ENCODE results near the gene CEMIP.

CEMIP gene

DNA sequence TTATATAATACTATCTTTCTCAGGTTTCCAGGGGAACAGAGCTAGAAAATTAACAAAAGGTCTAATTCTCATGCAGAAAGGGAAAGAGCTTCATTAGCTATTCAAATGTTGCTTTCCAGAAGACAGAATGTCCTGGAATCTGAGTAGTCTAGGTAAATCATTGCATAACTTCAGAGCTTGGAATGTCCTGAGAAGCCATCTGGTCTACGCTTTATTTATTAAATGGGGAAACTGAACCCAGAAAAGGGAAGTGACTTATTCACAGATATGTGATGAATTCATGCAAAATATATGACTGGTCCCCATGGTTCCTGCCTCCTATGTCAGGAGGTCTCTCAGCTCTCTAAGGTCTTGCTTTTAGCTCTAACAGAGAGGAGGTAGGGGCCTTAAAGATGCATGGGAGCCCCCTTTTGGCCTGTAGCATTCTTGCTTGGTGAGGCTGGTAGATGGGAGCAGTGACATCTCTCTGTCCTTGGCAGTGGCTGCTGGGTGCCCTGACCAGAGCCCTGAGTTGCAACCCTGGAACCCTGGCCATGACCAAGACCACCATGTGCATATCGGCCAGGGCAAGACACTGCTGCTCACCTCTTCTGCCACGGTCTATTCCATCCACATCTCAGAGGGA, 99.2 kb downstream of the CEMIP start:
- H3K4me3 ChIP-seq (replicated peaks; ENCODE audit: low read depth, low read length), result no peak overlapping the region
- DNase-seq (ENCODE audit: low read depth), result peak; percentile 49
- TF ChIP-seq, protein P1, sequence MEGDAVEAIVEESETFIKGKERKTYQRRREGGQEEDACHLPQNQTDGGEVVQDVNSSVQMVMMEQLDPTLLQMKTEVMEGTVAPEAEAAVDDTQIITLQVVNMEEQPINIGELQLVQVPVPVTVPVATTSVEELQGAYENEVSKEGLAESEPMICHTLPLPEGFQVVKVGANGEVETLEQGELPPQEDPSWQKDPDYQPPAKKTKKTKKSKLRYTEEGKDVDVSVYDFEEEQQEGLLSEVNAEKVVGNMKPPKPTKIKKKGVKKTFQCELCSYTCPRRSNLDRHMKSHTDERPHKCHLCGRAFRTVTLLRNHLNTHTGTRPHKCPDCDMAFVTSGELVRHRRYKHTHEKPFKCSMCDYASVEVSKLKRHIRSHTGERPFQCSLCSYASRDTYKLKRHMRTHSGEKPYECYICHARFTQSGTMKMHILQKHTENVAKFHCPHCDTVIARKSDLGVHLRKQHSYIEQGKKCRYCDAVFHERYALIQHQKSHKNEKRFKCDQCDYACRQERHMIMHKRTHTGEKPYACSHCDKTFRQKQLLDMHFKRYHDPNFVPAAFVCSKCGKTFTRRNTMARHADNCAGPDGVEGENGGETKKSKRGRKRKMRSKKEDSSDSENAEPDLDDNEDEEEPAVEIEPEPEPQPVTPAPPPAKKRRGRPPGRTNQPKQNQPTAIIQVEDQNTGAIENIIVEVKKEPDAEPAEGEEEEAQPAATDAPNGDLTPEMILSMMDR (IDR thresholded peaks at IDR 0.05; ENCODE audit: low read length, missing control alignments), result no peak

DNA sequence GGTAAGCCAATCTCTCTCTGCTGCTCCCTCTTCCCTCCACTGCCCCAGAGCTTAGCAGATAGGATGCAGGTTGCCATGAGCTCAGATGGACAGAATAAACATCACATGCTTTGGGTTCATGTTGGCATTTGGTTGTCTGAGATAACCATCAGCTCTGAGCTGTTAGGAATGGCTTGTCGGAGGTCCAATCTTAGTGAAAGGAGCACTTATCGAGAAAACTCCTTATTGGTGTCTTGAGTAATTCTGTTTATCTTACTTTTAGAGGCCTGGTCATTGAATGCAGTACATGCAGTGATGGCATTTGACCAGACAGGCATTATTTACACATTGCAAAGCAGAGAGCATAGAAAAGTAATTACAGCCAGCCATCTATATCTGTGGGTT, 99.7 kb downstream of the CEMIP start:
- DNase-seq (ENCODE audit: low read depth), result no peak
- TF ChIP-seq, protein P1 (IDR thresholded peaks at IDR 0.05; ENCODE audit: low read length, missing control alignments), result no peak
- H3K4me3 ChIP-seq (replicated peaks; ENCODE audit: low read depth, low read length), result no peak overlapping the region

DNA sequence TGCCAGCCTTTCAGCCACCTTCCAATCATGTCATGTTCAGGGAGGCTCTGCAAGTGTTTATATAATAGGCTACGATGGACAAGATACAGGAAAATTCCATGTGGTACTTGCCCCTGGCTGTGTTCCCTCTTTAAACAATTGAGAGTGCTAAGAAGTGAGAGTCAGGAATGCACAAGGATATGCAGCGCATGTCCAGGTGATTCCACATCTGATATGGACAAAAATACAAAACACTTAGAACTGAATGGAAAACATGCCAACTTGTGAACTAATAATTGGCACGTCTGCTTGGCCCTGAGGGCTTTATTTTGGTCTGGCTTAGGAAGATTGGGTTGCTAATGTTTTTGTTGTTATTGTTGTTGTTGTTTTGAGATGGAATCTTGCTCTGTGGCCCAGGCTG, 100.9 kb downstream of the CEMIP start:
- no peak for DNase-seq (ENCODE audit: low read depth)
- TF ChIP-seq, protein P1 (IDR thresholded peaks at IDR 0.05; ENCODE audit: low read length, missing control alignments), result no peak
- H3K4me3 ChIP-seq (replicated peaks; ENCODE audit: low read depth, low read length), result no peak overlapping the region

DNA sequence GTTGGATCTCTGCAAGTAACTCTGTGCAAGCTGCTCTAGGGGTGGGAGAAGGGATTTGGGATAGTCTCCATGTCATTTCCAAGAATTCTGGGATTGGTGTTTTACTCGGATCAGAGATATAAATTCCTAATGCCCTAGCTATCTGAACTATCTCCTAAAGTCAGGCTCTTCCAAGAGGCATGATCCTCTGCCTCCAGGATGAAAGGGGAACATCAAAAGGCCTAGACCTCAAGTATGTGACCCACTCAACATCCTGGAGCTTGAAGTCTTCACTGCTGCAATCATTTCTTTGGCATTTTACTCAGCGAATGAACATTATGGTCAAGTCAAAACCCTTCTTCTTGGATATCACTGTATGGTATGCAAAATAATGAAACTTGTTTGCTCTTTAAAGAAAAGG, 104.5 kb downstream of the CEMIP start:
- no peak for DNase-seq (ENCODE audit: low read depth)
- H3K4me3 ChIP-seq (replicated peaks; ENCODE audit: low read depth, low read length), result no peak overlapping the region
- TF ChIP-seq, protein P1 (IDR thresholded peaks at IDR 0.05; ENCODE audit: low read length, missing control alignments), result no peak

DNA sequence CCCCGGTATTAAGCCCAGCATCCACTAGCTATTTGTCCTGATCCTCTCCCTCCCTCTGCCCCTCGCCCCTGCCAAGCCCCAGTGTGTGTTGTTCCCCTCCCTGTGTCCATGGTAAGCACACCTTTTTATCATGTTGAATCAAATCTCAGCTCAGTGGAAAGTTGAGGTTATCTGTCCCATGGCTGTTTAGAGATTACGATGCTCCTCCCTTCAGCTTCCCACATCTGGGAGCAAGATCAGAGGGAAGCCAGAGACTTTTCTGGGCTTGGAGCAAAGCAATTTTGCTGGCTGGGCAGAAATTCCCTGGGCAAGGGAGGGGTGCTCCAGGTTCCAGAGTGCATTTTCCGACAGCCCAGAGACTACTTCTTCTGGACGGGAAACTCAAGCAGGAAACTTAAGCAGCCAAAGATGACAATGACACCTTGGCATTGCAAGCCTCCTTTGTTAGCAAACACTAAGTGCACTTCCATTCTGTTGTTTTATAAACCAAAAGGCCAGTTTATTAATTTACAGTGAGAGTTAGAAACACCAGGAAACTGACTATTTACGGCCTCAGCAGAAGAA, 105.9 kb downstream of the CEMIP start:
- TF ChIP-seq, protein P1 (IDR thresholded peaks at IDR 0.05; ENCODE audit: low read length, missing control alignments), result no peak
- no peak for DNase-seq (ENCODE audit: low read depth)
- no peak overlapping the region for H3K4me3 ChIP-seq (replicated peaks; ENCODE audit: low read depth, low read length)

DNA sequence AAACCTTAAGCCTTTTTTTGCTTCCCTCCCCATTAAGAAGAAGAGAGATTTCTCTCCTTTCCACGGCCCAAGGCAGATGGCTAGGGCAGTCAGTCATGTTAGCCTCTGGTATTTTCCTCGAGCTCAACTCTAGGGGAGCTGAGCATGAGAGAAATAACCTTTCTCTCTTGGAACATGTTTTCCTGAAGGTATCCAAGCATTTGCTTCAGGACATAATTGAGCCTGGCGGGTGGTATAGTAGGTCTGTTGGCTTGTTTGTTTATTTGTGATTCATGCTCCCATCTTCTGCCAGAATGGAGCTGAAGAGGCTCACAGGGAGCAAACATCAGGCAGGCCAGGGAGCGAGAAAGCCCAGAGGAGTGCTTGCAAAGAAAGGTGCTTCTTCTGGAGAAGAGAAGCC, 108.0 kb downstream of the CEMIP start:
- no peak for DNase-seq (ENCODE audit: low read depth)
- no peak overlapping the region for H3K4me3 ChIP-seq (replicated peaks; ENCODE audit: low read depth, low read length)
- TF ChIP-seq, protein P1 (IDR thresholded peaks at IDR 0.05; ENCODE audit: low read length, missing control alignments), result no peak

DNA sequence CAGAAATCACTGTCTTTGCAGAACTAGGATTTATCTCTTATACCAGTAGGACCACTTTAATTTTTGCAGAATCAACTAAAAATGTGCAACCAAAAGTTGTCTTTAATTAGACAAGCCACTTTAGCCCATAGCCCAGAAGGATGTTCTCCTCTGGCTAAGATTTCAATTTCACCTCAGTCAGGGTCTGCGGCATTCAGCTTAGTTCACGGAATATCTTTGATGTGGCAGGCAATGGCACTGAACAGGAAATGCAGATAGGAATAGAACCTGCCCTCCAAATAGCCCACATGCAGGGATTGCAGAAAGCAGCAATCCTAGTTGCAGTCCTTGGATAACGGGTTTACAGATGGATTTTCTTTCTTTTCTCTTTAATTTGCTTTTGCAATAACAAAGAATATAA, 109.7 kb downstream of the CEMIP start:
- DNase-seq (ENCODE audit: low read depth), result no peak
- no peak overlapping the region for H3K4me3 ChIP-seq (replicated peaks; ENCODE audit: low read depth, low read length)
- TF ChIP-seq, protein P1 (IDR thresholded peaks at IDR 0.05; ENCODE audit: low read length, missing control alignments), result no peak
